Tibial nerve (tissue), 4 donors: ENCODE measurements around the gene WDR87. TPM values are rescaled to one million over a fixed set of nuclear protein-coding genes. Genes with fewer than 3 reads are reported as not detected.

Experiments used
- DNase-seq, 2 donors: peaks; one replicate each; pipeline ENCODE4 v3.0.0-alpha.2; 2019; ENCODE audit warnings: low spot score in 2 of 2
- H3K27ac ChIP-seq, 4 donors: fragments of 200-600 bp; sonication (generic) in 3 of 4; one replicate each; pipeline ENCODE4 v1.5.1; 2017 to 2019; ENCODE audit warnings: mild to moderate bottlenecking in 1 of 4
- H3K27me3 ChIP-seq, 2 donors: fragments of 200-600 bp; sonication (generic) in 1 of 2; one replicate each; pipeline versions ENCODE4 v1.5.1 to v1.6.0; 2017 to 2019
- H3K36me3 ChIP-seq, 3 donors: fragments of 200-600 bp; sonication (generic); one replicate each; pipeline ENCODE4 v1.5.1; 2018 to 2019
- H3K4me1 ChIP-seq, 4 donors: fragments of 200-600 bp; sonication (generic) in 3 of 4; one replicate each; pipeline ENCODE4 v1.5.1; 2017 to 2019
- H3K4me3 ChIP-seq, 4 donors: fragments of 200-600 bp; sonication (generic) in 3 of 4; one replicate each; pipeline ENCODE4 v1.5.1; 2017 to 2019; ENCODE audit warnings: mild to moderate bottlenecking in 1 of 4, moderate library complexity in 1 of 4
- H3K9me3 ChIP-seq, 4 donors: fragments of 200-600 bp; sonication (generic) in 3 of 4; one replicate each; pipeline ENCODE4 v1.5.1; 2017 to 2019
- EP300 ChIP-seq, 2 donors: sonication (generic); formaldehyde crosslinking; IDR thresholded peaks; one replicate each; pipeline ENCODE4 v1.6.1; 2017; ENCODE audit warnings: antibody characterized with exemption in 2 of 2, mild to moderate bottlenecking in 1 of 2
- POLR2A ChIP-seq, 2 donors: fragments of 450-650 bp; IDR thresholded peaks; one replicate each; pipeline ENCODE4 v1.6.1; 2017; ENCODE audit warnings: antibody characterized with exemption in 2 of 2, mild to moderate bottlenecking in 2 of 2, moderate library complexity in 2 of 2
- WGBS, 2 donors: methylation state at CpG; one replicate each; pipeline ENCODE4 v1.1.5; 2018; 5-methylcytosine and 5-hydroxymethylcytosine counted together
- total RNA-seq, 4 donors: library from RNA; depleted of rRNA; stranded (reverse); fragments of >200 nt; gene quantifications; one replicate each; pipeline ENCODE4 v1.1.0, GENCODE V29; 2016
- TF ChIP-seq, protein P1 (sequence below), 5 experiments: fragments of 200-600 bp in 3 of 5; fragments of 450-650 bp in 2 of 5; sonication (generic) in 3 of 5; IDR thresholded peaks; one replicate each; pipeline ENCODE4 v1.5.1; 2016 to 2019; ENCODE audit warnings: antibody characterized with exemption in 5 of 5, mild to moderate bottlenecking in 3 of 5, moderate library complexity in 2 of 5

The WDR87 gene
- total RNA-seq, 4 donors from 2014 or later = not detected

DNA sequence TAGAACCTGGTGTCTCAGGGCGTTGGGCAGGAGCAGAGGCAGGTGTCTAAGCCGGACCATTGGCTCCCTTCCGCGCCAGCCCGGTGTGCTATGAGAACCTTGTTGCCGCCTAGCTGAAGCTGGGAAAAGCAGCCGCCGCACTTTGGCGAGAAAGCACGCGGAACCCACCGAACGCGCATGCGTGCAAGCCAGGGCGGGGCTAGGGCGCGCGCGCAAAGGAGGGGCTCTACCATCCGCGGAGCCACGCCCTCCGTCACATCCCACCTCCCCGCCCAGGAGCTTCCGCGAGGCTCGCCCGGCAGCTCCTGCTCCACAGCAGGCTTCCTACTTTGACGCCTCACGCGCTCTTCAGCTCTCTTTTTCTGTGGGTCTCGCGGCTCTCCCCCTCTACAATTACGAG is 51.3 kb downstream of the WDR87 start:
- Histone ChIP-seq H3K36me3 (no peaks in the 10 kb centered on the region), H3K27ac (no peak overlapping the region), H3K4me3 (no peak overlapping the region), H3K27me3 (no peaks in the 10 kb centered on the region), H3K9me3 (peaks cover 0 to 26% (median 0%) of the 10 kb centered on the region in 4 donors), H3K4me1 (no peaks in the 10 kb centered on the region)
- DNase-seq = no peak
- WGBS, 2 donors = 11 to 13% methylated on average over 13 to 16 of the region's 35 CpGs
- TF ChIP-seq POLR2A (IDR thresholded peaks at IDR 0.05) (no peak), EP300 (IDR thresholded peaks at IDR 0.05) (no peak)
- TF ChIP-seq, protein P1, sequence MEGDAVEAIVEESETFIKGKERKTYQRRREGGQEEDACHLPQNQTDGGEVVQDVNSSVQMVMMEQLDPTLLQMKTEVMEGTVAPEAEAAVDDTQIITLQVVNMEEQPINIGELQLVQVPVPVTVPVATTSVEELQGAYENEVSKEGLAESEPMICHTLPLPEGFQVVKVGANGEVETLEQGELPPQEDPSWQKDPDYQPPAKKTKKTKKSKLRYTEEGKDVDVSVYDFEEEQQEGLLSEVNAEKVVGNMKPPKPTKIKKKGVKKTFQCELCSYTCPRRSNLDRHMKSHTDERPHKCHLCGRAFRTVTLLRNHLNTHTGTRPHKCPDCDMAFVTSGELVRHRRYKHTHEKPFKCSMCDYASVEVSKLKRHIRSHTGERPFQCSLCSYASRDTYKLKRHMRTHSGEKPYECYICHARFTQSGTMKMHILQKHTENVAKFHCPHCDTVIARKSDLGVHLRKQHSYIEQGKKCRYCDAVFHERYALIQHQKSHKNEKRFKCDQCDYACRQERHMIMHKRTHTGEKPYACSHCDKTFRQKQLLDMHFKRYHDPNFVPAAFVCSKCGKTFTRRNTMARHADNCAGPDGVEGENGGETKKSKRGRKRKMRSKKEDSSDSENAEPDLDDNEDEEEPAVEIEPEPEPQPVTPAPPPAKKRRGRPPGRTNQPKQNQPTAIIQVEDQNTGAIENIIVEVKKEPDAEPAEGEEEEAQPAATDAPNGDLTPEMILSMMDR (IDR thresholded peaks at IDR 0.05) = no peak

DNA sequence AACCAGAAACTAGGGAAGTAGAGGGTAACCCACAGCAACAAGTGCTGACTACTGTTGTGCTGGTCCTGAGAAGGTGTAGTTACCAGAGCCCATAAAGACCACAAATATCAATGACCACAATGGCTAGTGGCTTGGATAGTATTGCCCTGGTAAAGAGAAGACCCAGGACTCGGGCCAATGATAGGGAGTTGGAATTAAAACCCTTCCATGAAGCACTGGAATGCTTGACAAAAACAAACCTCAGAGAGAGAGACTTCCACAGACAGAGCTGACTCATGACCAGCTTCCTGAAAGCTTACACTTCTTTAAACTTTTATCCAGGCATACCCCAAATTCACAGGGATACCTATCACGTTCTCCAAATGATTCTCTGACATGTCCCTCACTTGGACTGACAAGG is 60.5 kb downstream of the WDR87 start:
- Histone ChIP-seq H3K4me3 (no peak overlapping the region), H3K27me3 (no peaks in the 10 kb centered on the region), H3K36me3 (no peaks in the 10 kb centered on the region), H3K4me1 (no peaks in the 10 kb centered on the region), H3K9me3 (peaks cover 0 to 37% (median 0%) of the 10 kb centered on the region in 4 donors), H3K27ac (no peak overlapping the region)
- no peak for DNase-seq
- TF ChIP-seq POLR2A (IDR thresholded peaks at IDR 0.05) (no peak), EP300 (IDR thresholded peaks at IDR 0.05) (no peak)
- 69 to 77% methylated on average over 2 of the region's 2 CpGs for WGBS, 2 donors

Other genes starting within 250 kb of the WDR87 start
- gene ZNF607, start 186.8 kb downstream of the WDR87 start, total RNA-seq = 10 to 100 TPM in 1 of 4 donors, 1 to 10 TPM in 3; 5.4 to 14.1 (median 7.6) TPM
- 10 to 100 TPM in 2 of 4 donors, 1 to 10 TPM in 2; 7.8 to 13.6 (median 9.5) TPM for gene ZNF573, start 127.0 kb downstream of the WDR87 start, total RNA-seq
- 10 to 100 TPM in 3 of 4 donors, 1 to 10 TPM in 1; 8.3 to 43.9 (median 17.0) TPM for gene SIPA1L3, start 614 bp upstream of the WDR87 start, total RNA-seq